SK-N-SH treated with all-trans-retinoic acid at 6 μM for 48 hours (cell line): ENCODE measurements around the gene ANK3.

Experiments
- CREB5 ChIP-seq: fragments of 250-450 bp; sonication (Bioruptor Pico); IDR thresholded peaks from 2 replicates; pipeline ENCODE4 v1.5.1; 2020; ENCODE audit warnings: low read depth, mild to moderate bottlenecking, moderate library complexity
- CSDC2 ChIP-seq: fragments of 250-450 bp; sonication (Bioruptor Pico); IDR thresholded peaks from 2 replicates; pipeline ENCODE4 v1.5.0; 2020; ENCODE audit warnings: mild to moderate bottlenecking, moderate library complexity
- ESRRG ChIP-seq: fragments of 250-450 bp; sonication (Bioruptor Pico); IDR thresholded peaks from 2 replicates; pipeline ENCODE4 v1.6.1; 2021; ENCODE audit warnings: mild to moderate bottlenecking
- PATZ1 ChIP-seq: fragments of 250-450 bp; sonication (Bioruptor Pico); IDR thresholded peaks from 2 replicates; pipeline ENCODE4 v1.8.0; 2020; ENCODE audit warnings: mild to moderate bottlenecking, moderate library complexity, borderline replicate concordance
- RARB ChIP-seq: fragments of 250-450 bp; sonication (Bioruptor Pico); IDR thresholded peaks from 2 replicates; pipeline ENCODE4 v1.8.0; 2021; ENCODE audit warnings: mild to moderate bottlenecking, moderate library complexity
- TOX ChIP-seq: fragments of 250-450 bp; sonication (Bioruptor Pico); IDR thresholded peaks from 2 replicates; pipeline ENCODE4 v1.8.0; 2021; ENCODE audit warnings: mild to moderate bottlenecking, moderate library complexity, borderline replicate concordance
- ZC3H10 ChIP-seq: fragments of 250-450 bp; sonication (Bioruptor Pico); IDR thresholded peaks from 2 replicates; pipeline ENCODE4 v1.5.1; 2021; ENCODE audit warnings: mild to moderate bottlenecking, moderate library complexity
- ZNF8 ChIP-seq: fragments of 450-650 bp; formaldehyde crosslinking; IDR thresholded peaks from 2 replicates; pipeline ENCODE4 v1.5.0; 2020; ENCODE audit warnings: mild to moderate bottlenecking, moderate library complexity

GRCh38 chr10:60099998-60100747 lies 289.5 kb downstream of the ANK3 start:
- TF ChIP-seq RARB = no peak
- no peak for TF ChIP-seq CREB5 (CRISPR knock-in tag)
- TF ChIP-seq ESRRG (CRISPR knock-in tag) = no peak
- TF ChIP-seq CSDC2 (CRISPR knock-in tag) = no peak
- no peak for TF ChIP-seq ZC3H10 (CRISPR knock-in tag)
- TF ChIP-seq ZNF8 (CRISPR knock-in tag) = no peak
- TF ChIP-seq PATZ1 (CRISPR knock-in tag) = no peak
- TF ChIP-seq TOX = no peak
